ENCODE measurements around the gene AUNIP.

AUNIP gene

DNA sequence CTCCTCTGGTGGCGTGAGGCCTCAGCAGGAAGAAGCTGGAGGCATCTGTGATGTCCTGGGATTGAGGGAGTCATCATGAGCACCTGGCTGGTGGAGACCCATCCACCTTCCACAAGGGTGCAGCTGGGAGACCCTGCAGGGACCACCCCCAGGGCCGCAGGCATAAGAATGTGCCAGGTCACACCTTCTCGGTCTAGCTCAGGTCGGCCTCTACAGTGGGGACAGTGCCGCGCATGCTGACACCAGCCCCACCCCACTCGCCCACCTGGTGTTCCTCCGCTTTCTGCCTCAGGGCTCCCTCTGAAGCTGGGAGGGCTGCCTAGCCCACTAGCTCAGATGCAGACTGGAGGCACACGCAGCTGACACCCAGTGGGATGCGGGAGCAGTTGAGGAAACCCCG, 22.0 kb upstream of the AUNIP start:
- H3K4me1 ChIP-seq (ENCODE audit: control insufficient read depth, insufficient read depth, low read length), result no peaks in the 10 kb centered on the region
- no peaks in the 10 kb centered on the region for H3K36me3 ChIP-seq (ENCODE audit: insufficient read depth, low read length)
- no peak overlapping the region for H3K4me2 ChIP-seq (ENCODE audit: low read length)
- H3K27me3 ChIP-seq (ENCODE audit: control insufficient read depth, insufficient read depth, low read length), result no peaks in the 10 kb centered on the region
- H3K4me3 ChIP-seq (ENCODE audit: low read length), result no peak overlapping the region
- H3K9ac ChIP-seq (ENCODE audit: low read depth, low read length), result no peak overlapping the region
- no peaks in the 10 kb centered on the region for H3K9me3 ChIP-seq (replicated peaks; ENCODE audit: low read length)

DNA sequence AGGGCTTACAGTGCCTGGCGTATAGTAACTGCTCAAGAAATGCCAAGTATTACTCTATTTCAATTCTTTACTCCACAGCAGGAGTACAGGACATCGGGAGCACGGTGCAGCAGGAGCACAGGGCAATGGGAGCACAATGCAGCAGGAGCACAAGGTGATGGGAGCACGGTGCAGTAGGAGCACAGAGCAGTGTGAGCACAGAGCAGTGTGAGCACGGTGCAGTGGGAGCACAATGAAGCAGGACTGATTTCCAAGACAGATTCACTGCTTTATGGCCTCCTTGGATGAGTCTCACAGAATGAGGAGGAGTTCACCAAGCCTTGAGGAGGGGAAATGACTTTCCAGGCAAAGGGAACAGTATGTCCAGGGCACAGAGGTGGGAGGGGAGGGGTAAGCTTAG, 21.3 kb upstream of the AUNIP start:
- H3K9ac ChIP-seq (ENCODE audit: low read depth, low read length), result no peak overlapping the region
- H3K4me2 ChIP-seq (ENCODE audit: low read length), result no peak overlapping the region
- H3K36me3 ChIP-seq (ENCODE audit: insufficient read depth, low read length), result no peaks in the 10 kb centered on the region
- no peak overlapping the region for H3K4me3 ChIP-seq (ENCODE audit: low read length)
- no peaks in the 10 kb centered on the region for H3K27me3 ChIP-seq (ENCODE audit: control insufficient read depth, insufficient read depth, low read length)
- peaks cover 7% of the 10 kb centered on the region for H3K4me1 ChIP-seq (ENCODE audit: control insufficient read depth, insufficient read depth, low read length)
- H3K9me3 ChIP-seq (replicated peaks; ENCODE audit: low read length), result no peaks in the 10 kb centered on the region

DNA sequence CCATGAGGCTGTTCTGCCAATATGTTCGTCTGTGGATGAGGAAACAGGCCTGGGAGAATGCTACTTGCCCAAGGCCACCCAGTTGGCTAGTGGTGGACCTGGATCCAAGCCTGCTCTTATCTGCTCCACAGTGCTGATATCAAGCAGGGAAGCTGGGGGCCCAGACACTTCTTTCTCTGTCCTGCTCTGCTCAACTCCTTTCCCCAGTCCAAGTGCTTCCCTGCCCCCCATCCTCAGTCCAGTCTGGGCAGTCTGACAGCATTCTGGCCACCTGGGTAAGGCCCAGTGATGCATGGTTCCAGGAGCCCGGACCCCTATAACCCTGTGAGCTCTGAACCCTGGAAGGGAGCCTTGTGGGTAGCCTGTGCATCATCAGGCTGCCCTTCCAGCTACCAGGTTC, 20.4 kb upstream of the AUNIP start:
- Histone ChIP-seq H3K4me1 (ENCODE audit: control insufficient read depth, insufficient read depth, low read length) (peaks cover 11% of the 10 kb centered on the region), H3K4me3 (ENCODE audit: low read length) (no peak overlapping the region), H3K27me3 (ENCODE audit: control insufficient read depth, insufficient read depth, low read length) (no peaks in the 10 kb centered on the region), H3K9me3 (replicated peaks; ENCODE audit: low read length) (no peaks in the 10 kb centered on the region), H3K36me3 (ENCODE audit: insufficient read depth, low read length) (no peaks in the 10 kb centered on the region), H3K9ac (ENCODE audit: low read depth, low read length) (no peak overlapping the region), H3K4me2 (ENCODE audit: low read length) (no peak overlapping the region)

DNA sequence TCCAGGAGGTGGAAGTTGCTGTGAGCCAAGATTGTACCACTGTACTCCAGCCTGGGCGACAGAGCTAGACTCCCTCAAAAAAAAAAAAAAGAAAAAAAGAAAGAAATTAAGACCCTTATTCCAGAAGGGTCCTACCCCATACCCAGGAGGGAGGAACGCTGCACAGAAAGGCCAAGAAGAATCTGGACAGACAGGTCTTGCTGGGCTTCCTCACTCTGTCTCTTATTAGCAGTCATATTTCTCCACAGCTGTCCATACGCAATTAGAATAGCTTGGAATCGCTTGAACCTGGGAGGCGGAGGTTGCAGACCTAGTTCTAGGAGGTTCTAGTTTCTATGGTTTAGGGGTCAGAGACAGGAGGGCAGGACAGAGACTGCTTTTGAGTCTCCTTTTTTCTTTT, 19.4 kb upstream of the AUNIP start:
- Histone ChIP-seq H3K27me3 (ENCODE audit: control insufficient read depth, insufficient read depth, low read length) (no peaks in the 10 kb centered on the region), H3K4me2 (ENCODE audit: low read length) (no peak overlapping the region), H3K36me3 (ENCODE audit: insufficient read depth, low read length) (no peaks in the 10 kb centered on the region), H3K9me3 (replicated peaks; ENCODE audit: low read length) (no peaks in the 10 kb centered on the region), H3K4me3 (ENCODE audit: low read length) (no peak overlapping the region), H3K4me1 (ENCODE audit: control insufficient read depth, insufficient read depth, low read length) (peaks cover 18% of the 10 kb centered on the region), H3K9ac (ENCODE audit: low read depth, low read length) (no peak overlapping the region)

DNA sequence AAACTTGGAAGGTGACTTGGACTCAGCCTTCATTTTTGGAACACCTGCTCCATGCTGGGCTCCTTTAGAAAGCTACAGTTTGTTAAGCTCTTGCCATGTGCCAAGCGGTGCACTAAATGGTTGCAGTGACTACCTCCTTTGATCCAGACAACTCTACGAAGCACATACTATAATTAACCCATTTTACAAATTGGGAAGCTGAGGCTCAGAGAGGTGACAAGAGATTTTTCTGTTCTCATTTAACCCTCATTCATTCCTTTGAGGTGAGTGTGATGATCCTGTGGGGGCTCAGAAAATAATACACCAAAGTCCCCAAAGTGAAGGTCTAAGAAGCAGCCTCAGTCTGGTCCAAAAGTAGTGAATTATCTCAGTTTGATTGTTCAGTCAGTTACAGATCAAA, 17.9 kb upstream of the AUNIP start:
- no peak overlapping the region for H3K4me2 ChIP-seq (ENCODE audit: low read length)
- H3K36me3 ChIP-seq (ENCODE audit: insufficient read depth, low read length), result no peaks in the 10 kb centered on the region
- no peak overlapping the region for H3K9ac ChIP-seq (ENCODE audit: low read depth, low read length)
- H3K9me3 ChIP-seq (replicated peaks; ENCODE audit: low read length), result no peaks in the 10 kb centered on the region
- H3K4me3 ChIP-seq (ENCODE audit: low read length), result no peak overlapping the region
- no peaks in the 10 kb centered on the region for H3K27me3 ChIP-seq (ENCODE audit: control insufficient read depth, insufficient read depth, low read length)
- H3K4me1 ChIP-seq (ENCODE audit: control insufficient read depth, insufficient read depth, low read length), result peaks cover 19% of the 10 kb centered on the region

DNA sequence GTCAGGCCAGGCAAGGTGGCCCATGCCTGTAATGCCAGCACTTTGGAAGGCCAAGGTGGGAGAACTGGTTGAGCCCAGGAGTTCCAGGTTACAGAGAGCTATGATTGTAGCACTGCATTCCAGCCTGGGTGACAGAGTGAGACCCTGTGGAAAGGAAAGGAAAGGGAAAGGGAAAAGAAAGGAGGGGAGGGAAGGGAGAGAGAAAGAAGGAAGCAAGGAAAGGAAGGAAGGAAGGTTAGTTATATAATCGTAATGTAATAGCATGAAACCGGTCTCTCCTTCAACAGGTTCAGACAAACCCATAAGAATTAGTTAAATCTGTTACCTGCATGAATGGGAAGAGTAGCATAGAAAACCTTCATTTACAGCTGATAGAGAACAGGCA, 17.4 kb upstream of the AUNIP start:
- Histone ChIP-seq H3K36me3 (ENCODE audit: insufficient read depth, low read length) (no peaks in the 10 kb centered on the region), H3K9ac (ENCODE audit: low read depth, low read length) (no peak overlapping the region), H3K4me2 (ENCODE audit: low read length) (no peak overlapping the region), H3K4me1 (ENCODE audit: control insufficient read depth, insufficient read depth, low read length) (peaks cover 19% of the 10 kb centered on the region), H3K4me3 (ENCODE audit: low read length) (no peak overlapping the region), H3K9me3 (replicated peaks; ENCODE audit: low read length) (no peaks in the 10 kb centered on the region), H3K27me3 (ENCODE audit: control insufficient read depth, insufficient read depth, low read length) (no peaks in the 10 kb centered on the region)

DNA sequence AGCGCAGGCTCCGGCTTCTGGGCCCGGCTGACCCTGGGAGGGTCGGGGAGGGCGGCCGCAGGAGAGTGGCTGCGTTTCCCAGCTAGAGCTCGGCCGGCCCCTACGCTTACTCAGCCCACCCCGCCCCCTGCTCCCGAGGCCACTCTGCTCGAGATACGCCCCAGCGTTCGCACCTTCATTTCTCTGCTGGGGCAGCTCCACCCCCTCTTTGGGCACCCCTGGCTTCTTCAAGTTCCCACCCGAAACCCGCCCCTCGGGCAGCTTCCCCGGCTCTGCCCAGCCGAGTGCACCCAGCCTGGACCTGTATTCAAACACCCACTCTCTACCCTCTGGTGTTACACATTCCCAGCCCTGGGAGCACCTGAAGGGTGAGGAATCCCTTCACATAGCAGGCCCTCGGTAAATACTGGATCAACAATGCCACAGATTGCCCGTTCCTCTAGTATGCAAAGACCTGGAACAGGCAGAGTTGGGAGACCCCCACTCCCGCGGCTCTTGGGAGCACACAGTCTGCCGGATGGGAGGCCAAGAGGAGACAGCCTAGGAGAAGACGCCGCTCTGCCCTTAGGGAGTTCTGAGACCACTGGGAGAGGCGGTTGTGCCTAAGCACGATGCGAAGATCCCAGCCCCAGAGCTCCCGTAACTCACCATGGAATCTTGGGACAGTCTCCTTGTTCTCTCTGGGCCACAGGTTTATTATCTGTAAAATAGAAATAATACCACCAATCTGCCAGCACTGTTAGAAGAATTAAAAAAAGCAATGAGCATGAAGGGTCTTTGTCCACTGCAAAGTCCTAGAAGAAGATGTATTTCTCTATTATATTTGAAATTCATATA, 16.8 kb upstream of the AUNIP start:
- no peaks in the 10 kb centered on the region for H3K9me3 ChIP-seq (replicated peaks; ENCODE audit: low read length)
- peaks cover 19% of the 10 kb centered on the region for H3K4me1 ChIP-seq (ENCODE audit: control insufficient read depth, insufficient read depth, low read length)
- H3K4me2 ChIP-seq (ENCODE audit: low read length), result peak overlapping the region; percentile 88
- peak overlapping the region; percentile 72 for H3K4me3 ChIP-seq (ENCODE audit: low read length)
- H3K36me3 ChIP-seq (ENCODE audit: insufficient read depth, low read length), result no peaks in the 10 kb centered on the region
- peak overlapping the region; percentile 75 for H3K9ac ChIP-seq (ENCODE audit: low read depth, low read length)
- no peaks in the 10 kb centered on the region for H3K27me3 ChIP-seq (ENCODE audit: control insufficient read depth, insufficient read depth, low read length)

DNA sequence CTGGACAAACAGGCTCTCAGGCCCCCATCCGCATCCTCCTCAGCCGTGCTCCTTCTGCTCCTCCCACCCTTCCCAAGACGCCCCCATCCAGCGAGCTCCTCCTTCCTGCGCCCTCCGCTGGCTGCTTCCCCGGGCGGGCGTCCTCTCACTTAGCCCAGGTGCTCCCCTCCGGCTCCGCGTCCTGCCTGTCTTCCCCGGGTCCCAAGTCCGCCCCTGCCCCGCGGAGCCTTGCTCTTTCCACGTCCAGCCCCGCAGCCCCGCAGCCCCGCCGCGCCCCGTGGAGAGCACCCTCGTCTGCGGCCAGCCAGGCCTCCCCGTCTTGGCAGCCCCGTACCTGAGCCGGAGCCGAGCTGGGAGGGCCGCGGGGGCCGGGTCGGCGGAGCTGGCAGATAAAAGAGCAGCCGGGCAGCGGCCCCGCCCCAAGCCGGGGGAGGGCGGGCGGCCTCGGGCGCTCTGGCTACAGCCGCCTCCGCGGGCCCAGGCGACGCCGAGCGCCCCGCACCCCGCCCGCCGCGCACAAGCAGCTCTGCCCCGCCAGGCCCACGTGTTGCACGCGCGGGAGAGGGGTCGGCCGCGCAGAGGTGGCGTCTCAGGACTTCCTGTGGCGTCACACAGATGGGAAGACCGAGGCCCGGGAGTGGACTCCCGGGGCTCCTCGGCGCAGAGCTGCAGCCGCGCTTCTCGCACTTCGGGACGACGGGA, 16.0 kb upstream of the AUNIP start, which contains the start of gene PAQR7:
TSS of gene PAQR7 (minus strand) at position 555 of the 702 bp plus-strand sequence. CDS start 11,869 bp downstream, outside the sequence.
- H3K9me3 ChIP-seq (replicated peaks; ENCODE audit: low read length), result no peaks in the 10 kb centered on the region
- H3K4me2 ChIP-seq (ENCODE audit: low read length), result peak within 1 kb of the TSS; percentile 88
- peaks cover 3% of the 10 kb centered on the region for H3K36me3 ChIP-seq (ENCODE audit: insufficient read depth, low read length)
- peak within 1 kb of the TSS; percentile 75 for H3K9ac ChIP-seq (ENCODE audit: low read depth, low read length)
- peak within 1 kb of the TSS; percentile 72 for H3K4me3 ChIP-seq (ENCODE audit: low read length)
- no peaks in the 10 kb centered on the region for H3K27me3 ChIP-seq (ENCODE audit: control insufficient read depth, insufficient read depth, low read length)
- peaks cover 19% of the 10 kb centered on the region for H3K4me1 ChIP-seq (ENCODE audit: control insufficient read depth, insufficient read depth, low read length)

DNA sequence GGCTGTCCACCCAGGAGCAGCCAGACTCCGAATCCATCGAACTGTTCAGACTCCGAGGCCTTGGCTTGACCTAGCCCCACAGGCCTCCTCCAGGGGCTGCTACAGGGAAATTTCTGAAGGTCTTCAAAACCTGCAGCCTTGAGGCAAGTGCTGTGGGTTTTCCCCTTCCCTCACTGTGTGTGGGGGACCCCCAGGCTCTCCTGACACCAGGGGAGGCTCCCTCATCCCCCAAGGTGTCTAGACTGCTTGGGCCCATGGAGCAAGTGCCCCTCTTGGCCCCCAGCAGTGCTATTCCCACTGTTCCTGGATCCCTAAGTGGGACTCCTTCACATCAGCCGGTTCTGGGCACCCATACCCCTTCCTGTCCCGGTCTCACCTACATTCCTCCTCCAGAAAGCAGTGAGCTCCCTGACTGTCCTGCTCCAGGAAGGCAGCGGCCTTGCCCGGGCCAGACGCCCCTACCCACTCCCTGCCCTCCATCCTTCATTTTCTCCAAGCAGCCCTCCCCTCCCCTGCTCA, 15.4 kb upstream of the AUNIP start:
- Histone ChIP-seq H3K27me3 (ENCODE audit: control insufficient read depth, insufficient read depth, low read length) (no peaks in the 10 kb centered on the region), H3K9ac (ENCODE audit: low read depth, low read length) (peak overlapping the region; percentile 75), H3K4me1 (ENCODE audit: control insufficient read depth, insufficient read depth, low read length) (peaks cover 19% of the 10 kb centered on the region)

DNA sequence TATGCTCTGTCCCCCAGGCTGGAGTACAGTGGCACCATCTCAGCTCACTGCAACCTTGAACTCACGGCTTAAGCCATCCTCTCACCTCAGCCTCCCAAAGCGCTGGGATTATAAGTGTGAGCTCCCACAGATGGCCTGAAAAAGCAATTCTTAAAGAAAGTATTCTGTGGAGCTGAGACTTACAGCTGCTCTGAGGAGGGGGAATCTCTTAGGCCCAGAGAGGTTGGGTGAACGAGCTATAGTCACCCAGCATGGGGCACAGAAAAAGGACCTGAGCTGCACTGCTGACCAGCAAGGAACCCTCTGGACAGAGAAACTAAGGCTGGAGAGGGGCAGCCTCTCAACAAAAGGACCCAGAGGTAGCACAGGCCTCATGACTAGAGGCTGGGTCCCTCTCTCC, 15.0 kb upstream of the AUNIP start:
- H3K4me2 ChIP-seq (ENCODE audit: low read length), result peak overlapping the region; percentile 88
- no peaks in the 10 kb centered on the region for H3K27me3 ChIP-seq (ENCODE audit: control insufficient read depth, insufficient read depth, low read length)
- peak overlapping the region; percentile 72 for H3K4me3 ChIP-seq (ENCODE audit: low read length)
- H3K4me1 ChIP-seq (ENCODE audit: control insufficient read depth, insufficient read depth, low read length), result peaks cover 19% of the 10 kb centered on the region
- no peaks in the 10 kb centered on the region for H3K9me3 ChIP-seq (replicated peaks; ENCODE audit: low read length)
- H3K36me3 ChIP-seq (ENCODE audit: insufficient read depth, low read length), result peaks cover 11% of the 10 kb centered on the region
- H3K9ac ChIP-seq (ENCODE audit: low read depth, low read length), result peak overlapping the region; percentile 75

More for the DNA sequence above, 15.4 kb upstream of the AUNIP start:
- H3K4me3 ChIP-seq (ENCODE audit: low read length), result peak overlapping the region; percentile 72
- H3K4me2 ChIP-seq (ENCODE audit: low read length), result peak overlapping the region; percentile 88
- H3K36me3 ChIP-seq (ENCODE audit: insufficient read depth, low read length), result peaks cover 9% of the 10 kb centered on the region
- no peaks in the 10 kb centered on the region for H3K9me3 ChIP-seq (replicated peaks; ENCODE audit: low read length)

DNA sequence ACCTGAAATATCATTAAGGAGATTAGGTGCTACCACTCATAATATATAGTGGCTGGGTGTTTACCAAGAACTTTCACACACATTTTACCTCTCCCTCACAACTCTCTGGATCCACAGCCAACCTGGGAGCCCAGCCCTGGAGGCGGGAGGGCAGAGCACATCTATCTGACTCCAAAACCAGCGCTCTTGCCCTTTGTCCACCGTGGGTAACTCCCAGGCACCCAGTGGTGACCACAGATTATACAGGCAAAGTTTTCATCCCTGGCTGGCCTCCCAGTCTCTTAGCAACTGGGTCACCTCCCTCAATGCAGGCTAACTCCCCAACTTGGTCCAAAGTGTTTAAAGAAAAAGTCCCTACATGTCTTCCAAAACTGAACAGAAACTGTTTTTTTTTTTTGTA, 13.9 kb upstream of the AUNIP start:
- H3K4me3 ChIP-seq (ENCODE audit: low read length), result no peak overlapping the region
- H3K9me3 ChIP-seq (replicated peaks; ENCODE audit: low read length), result no peaks in the 10 kb centered on the region
- H3K9ac ChIP-seq (ENCODE audit: low read depth, low read length), result no peak overlapping the region
- H3K36me3 ChIP-seq (ENCODE audit: insufficient read depth, low read length), result peaks cover 11% of the 10 kb centered on the region
- no peaks in the 10 kb centered on the region for H3K27me3 ChIP-seq (ENCODE audit: control insufficient read depth, insufficient read depth, low read length)
- H3K4me1 ChIP-seq (ENCODE audit: control insufficient read depth, insufficient read depth, low read length), result peaks cover 19% of the 10 kb centered on the region
- H3K4me2 ChIP-seq (ENCODE audit: low read length), result peak overlapping the region; percentile 12
